SW480 (cell line): Measurements from ENCODE around the gene F2R.
"Not testable (repeated sequence)": the region's sequence is repeated elsewhere in the genome, so short reads cannot be mapped to it uniquely, and the experiment has no call there.

ENCODE experiments used
- DNase-seq: peaks from one replicate; pipeline ENCODE4 v3.0.0-alpha.2; 2016; ENCODE audit warnings: low spot score

F2R gene

DNA sequence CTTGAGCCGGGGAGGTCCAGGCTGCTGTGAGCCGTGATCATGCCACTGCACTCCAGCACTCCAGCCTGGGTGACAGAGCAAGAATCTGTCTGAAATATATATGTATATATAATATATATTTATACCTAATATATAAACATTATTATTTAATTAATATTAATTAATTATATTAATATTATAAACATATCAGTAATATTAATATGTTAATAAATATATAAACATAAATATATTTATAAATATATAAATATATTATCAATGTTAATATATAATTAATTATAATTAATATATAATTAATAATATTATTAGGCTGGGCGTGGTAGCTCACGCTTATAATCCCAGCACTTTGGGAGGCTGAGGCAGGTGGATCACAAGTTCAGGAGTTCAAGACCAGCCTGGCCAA is 41.1 kb downstream of the F2R start:
- no peak for DNase-seq

DNA sequence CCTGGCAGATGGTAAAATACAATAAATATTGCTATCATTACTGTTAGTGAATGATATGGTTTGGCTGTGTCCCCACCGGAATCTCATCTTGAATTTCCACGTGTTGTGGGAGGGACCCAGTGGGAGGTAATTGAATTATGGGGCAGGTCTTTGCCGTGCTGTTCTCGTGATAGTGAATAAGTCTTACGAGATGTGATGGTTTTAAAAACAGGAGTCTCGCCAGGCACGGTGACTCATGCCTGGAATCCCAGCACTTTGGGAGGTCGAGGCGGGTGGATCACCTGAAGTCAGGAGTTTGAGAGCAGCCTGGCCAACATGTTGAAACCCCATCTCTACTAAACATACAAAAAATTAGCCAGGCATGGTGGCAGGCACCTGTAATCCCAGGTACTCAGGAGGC is 45.2 kb downstream of the F2R start:
- DNase-seq, result not testable (repeated sequence)

DNA sequence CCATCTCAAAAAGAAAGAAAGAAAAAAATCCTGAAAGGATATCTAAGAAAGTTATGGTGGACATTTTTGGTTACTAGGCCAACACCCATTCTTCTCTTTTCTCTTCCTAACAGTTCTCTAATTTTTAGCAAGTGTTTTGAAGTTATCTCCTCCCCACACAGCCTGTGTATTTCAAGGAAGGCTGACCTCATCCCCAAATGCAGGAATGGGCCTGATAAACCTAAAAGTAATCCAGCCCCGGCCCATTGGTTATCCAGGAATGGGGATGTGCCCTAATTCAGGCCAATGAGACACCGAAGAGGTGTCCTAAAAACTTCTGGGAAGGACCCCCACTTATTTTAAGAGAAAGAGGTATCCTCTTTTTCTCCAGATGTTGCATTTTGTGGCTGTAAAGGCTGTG is 46.6 kb downstream of the F2R start:
- DNase-seq, result no peak

DNA sequence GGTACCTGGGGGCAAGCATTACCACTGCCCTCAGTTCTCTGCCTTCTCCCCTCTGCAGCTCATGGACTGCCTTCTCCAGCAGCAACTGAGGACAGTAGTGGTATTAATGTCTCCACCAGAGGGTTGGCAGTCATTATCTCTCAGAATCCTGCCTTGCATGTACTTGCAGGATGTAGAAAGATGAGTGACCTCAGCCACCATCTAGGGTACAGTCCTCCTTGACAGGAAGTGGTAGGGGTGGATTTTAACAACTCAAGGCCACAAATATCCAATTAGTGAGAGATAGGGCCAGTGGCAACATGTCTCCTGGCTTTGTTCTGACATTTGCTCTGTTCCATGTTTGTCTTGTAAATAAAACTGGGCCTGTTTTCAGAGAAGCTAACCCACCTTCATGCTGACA is 47.2 kb downstream of the F2R start:
- no peak for DNase-seq

DNA sequence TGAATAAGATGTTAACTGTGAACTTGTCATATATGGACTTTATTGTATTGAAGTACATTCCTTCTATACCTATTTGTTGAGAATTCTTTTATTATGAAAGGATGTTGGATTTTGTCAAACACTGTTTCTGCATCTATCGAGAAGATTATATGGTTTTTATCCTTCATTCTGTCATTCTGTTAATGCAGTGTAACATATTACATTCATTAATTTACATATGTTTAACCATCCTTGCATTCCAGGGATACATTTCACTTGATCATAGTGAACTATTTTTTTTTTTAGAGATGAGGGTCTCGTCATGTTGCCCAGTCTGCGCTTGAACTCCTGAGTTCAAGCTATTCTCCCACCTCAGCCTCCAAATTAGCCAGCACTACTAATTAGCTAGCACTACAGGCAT is 48.4 kb downstream of the F2R start:
- no peak for DNase-seq

DNA sequence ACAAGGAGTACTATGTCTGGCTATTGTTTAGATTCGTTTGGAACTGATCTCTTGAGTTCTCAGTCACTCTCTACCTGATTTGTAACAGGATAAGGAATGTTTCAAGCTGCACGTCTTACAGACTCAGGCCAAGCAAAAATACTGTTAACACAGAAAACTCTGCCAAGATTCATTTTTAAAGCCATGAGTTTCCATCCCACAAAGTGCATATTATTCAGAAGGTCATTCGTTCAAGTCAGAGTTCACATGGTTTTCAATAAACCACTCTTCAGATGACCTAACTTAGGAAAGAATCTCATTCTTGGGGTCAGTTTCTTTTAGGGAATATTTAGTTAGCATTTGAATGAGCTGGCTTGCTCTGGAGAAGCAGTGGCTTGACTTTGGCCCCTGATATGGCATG is 49.3 kb downstream of the F2R start:
- no peak for DNase-seq

DNA sequence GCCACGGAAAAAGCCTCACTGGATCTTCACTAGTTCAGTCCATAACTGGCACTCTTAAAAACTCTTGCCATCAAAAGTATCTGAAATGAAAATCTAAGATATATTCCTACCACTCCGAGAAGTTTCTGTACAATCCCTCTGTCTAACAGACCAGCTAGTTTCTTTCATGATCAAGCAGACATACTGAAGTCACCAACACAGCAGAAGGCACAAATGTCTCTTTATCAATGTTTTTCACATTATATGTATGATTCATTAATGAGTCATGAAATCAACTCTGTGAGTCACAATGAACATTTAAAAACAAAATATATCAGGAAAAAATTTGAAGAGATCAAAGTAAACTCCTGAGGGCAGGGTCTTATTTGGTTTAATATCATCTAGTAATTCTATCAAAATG is 50.8 kb downstream of the F2R start:
- no peak for DNase-seq

DNA sequence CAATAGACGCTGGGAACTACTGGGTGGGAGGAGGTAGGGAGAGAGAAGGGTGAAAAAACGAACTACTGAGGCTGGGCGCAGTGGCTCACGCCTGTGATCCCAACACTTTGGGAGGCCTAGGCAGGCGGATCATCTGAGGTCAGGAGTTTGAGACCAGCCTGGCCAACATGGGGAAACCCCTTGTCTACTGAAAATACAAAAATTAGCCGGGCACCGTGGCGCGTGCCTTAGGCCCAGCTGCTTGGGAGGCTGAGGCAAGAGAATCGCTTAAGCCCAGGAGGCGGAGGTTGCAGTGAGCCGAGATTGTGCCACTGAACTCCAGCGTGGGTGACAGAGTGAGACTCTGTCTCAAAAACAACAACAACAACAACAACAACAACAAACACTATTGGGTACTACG is 55.1 kb downstream of the F2R start:
- DNase-seq, result not testable (repeated sequence)

DNA sequence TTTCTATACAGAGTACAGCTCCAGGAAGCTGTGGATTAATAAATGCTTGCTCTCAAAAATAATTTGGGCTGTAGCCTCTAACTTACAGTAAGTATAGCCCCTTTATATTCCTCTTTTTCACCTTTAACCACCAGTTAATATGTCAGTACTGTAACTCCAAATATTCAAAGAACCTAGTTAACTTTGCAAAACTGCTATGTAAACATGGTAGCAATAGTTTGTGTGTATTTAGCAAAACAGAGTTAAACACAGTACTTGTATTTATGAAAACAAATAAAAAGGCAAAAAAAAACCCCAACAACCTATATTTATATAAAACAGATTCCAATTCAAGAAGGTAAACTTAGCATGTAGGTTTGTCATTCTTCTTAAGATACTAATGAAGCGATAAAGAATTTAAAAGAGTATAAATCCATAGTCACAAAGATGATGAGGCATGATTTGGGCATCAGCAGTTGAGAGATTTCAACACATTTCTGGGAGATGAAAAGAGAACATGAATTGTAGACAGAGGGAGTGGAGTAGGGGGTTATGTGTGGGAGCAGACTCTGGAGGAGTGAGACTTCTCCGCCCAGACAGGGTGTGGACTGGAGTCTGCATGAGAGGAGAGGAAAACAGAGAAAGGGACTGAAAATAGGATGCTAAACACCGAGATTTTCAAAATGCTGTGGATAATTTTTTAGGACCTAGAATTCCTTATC is 55.9 kb downstream of the F2R start:
- DNase-seq, result no peak

DNA sequence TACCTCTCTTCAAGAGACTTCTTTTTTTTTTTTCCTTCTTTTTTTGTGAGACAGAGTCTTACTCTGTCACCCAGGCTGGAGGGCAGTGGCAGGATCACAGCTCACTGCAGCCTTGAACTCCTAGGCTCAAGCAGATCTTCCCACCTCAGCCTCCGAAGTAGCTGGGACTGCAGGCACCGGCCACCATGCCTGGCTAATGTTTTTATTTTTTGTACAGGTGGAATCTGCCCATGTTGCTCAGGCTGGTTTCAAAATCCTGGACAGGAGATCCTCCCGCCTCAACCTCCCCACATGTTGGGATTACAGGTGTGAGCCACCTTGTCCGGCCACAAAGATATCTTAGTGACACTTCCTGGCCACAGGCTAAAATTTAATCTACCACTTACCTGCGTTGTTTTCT is 60.0 kb downstream of the F2R start:
- DNase-seq, result no peak

DNA sequence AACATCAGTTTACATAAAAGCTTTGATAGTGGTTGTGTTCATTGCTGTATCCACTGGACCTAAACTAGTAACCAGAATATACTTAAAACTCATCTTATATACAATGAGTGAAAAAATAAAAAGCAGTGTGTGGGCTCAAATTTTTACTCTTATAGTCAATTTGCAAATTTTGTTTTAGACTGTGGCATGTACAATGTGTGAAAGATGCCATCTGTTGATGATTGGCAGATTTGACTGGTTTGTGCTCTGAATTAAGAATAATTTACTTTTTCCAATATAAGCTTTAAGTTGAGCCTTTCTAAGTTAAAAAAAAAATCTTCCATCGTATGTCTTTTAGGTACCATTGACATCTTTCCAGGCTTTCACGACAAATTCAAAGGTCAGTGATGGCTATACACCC is 60.5 kb downstream of the F2R start:
- no peak for DNase-seq

DNA sequence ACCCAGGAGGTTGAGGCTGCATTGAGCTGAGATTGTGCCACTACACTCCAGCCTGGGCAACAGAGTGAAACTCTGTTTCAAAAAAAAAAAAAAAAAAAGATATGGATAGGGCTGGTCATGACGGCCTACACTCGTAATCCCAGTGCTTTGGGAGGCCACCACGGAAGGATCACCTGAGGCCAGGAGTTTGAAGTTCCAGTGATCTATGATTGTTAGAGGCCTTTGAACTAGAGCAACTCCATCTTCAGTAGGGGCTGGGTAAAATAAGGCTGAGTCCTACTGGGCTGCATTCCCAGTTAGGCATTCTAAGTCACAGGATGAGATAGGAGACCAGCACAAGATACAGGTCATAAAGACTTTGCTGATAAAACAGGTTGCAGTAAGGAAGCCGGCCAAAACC is 64.7 kb downstream of the F2R start:
- DNase-seq, result not testable (repeated sequence)

DNA sequence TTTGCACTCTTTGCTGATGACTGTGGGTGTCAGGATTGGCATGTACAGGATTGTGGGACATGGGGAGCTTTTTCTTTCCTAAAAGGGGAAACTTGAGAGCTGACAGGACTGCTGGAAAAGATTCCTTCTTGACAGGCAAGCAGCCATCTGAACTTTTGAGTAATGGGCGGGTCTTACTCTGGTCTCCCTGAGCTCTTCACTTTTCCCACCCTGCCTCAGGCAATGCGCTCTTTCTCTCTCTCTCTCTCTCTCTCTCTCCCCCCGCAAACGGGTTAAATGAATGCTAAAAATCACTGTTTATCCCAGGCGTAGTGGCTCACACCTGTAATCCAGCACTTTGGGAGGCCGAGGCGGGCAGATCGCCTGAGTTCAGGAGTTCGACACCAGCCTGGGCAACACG is 65.8 kb downstream of the F2R start:
- DNase-seq, result no peak

DNA sequence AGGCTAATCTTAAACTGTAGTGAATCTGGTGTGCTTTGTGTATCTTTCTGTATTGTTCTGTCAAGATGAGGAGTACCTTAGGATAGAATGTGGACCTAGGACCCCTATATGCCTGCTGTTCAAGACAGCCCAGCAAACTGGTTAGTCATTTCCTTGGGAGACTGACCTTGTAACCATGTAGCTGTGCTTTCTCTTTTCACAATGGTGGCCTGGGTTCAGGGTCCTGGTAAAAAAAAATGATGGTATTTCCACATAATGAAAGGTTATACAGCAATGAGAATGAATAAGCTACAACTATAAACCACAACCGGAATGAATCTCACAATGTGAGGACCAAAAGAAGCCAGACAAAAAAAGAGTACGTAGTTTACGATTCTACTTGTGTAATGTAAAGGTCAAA is 66.5 kb downstream of the F2R start:
- no peak for DNase-seq
